SK-N-SH treated with all-trans-retinoic acid at 6 μM for 48 hours (cell line): ENCODE results near the gene PIK3R3.

Source experiments
- ATAC-seq: fragments of 200-7000 bp; cut with Tn5 transposase; 3 replicates; pipeline ENCODE4 v1.9.1; 2020; ENCODE audit warnings: mild to moderate bottlenecking, moderate library complexity
- ARNTL ChIP-seq: fragments of 450-650 bp; formaldehyde crosslinking; IDR thresholded peaks from 2 replicates; pipeline ENCODE4 v1.5.0; 2020; ENCODE audit warnings: low read depth, mild to moderate bottlenecking, moderate library complexity, borderline replicate concordance
- BACH2 ChIP-seq: fragments of 250-450 bp; sonication (Bioruptor Pico); IDR thresholded peaks from 2 replicates; pipeline ENCODE4 v1.9.0; 2021; ENCODE audit warnings: mild to moderate bottlenecking, borderline replicate concordance
- CSDC2 ChIP-seq: fragments of 250-450 bp; sonication (Bioruptor Pico); IDR thresholded peaks from 2 replicates; pipeline ENCODE4 v1.5.0; 2020; ENCODE audit warnings: mild to moderate bottlenecking, moderate library complexity
- CSRNP3 ChIP-seq: fragments of 250-450 bp; sonication (Bioruptor Pico); IDR thresholded peaks from 2 replicates; pipeline ENCODE4 v1.5.1; 2021; ENCODE audit warnings: mild to moderate bottlenecking, moderate library complexity
- ESRRG ChIP-seq: fragments of 250-450 bp; sonication (Bioruptor Pico); IDR thresholded peaks from 2 replicates; pipeline ENCODE4 v1.6.1; 2021; ENCODE audit warnings: mild to moderate bottlenecking
- GLIS3 ChIP-seq: fragments of 250-450 bp; sonication (Bioruptor Pico); IDR thresholded peaks from 2 replicates; pipeline ENCODE4 v1.5.0; 2020; ENCODE audit warnings: mild to moderate bottlenecking, moderate library complexity
- ISL1 ChIP-seq: fragments of 250-450 bp; sonication (Bioruptor Pico); IDR thresholded peaks from 2 replicates; pipeline ENCODE4 v2.1.2; 2022; ENCODE audit warnings: mild to moderate bottlenecking, moderate library complexity
- OSR1 ChIP-seq: fragments of 250-450 bp; sonication (Bioruptor Pico); IDR thresholded peaks from 2 replicates; pipeline ENCODE4 v1.8.0; 2022; ENCODE audit warnings: moderate library complexity, mild to moderate bottlenecking, inconsistent platforms
- POU6F1 ChIP-seq: fragments of 250-450 bp; sonication (Bioruptor Pico); IDR thresholded peaks from 2 replicates; pipeline ENCODE4 v1.8.0; 2021; ENCODE audit warnings: low read depth, mild to moderate bottlenecking, moderate library complexity, borderline replicate concordance
- PPARA ChIP-seq: fragments of 250-450 bp; sonication (Bioruptor Pico); IDR thresholded peaks from 2 replicates; pipeline ENCODE4 v1.5.0; 2020; ENCODE audit warnings: mild to moderate bottlenecking, borderline replicate concordance
- RARB ChIP-seq: fragments of 250-450 bp; sonication (Bioruptor Pico); IDR thresholded peaks from 2 replicates; pipeline ENCODE4 v1.8.0; 2021; ENCODE audit warnings: mild to moderate bottlenecking, moderate library complexity
- SNAI2 ChIP-seq: fragments of 250-450 bp; sonication (Bioruptor Pico); IDR thresholded peaks from 2 replicates; pipeline ENCODE4 v1.5.0; 2020; ENCODE audit warnings: mild to moderate bottlenecking, moderate library complexity
- TCF4 ChIP-seq: fragments of 250-450 bp; sonication (Bioruptor Pico); IDR thresholded peaks from 2 replicates; pipeline ENCODE4 v1.8.0; 2021; ENCODE audit warnings: mild to moderate bottlenecking, moderate library complexity, borderline replicate concordance
- TOX ChIP-seq: fragments of 250-450 bp; sonication (Bioruptor Pico); IDR thresholded peaks from 2 replicates; pipeline ENCODE4 v1.8.0; 2021; ENCODE audit warnings: mild to moderate bottlenecking, moderate library complexity, borderline replicate concordance
- TSHZ2 ChIP-seq: fragments of 250-450 bp; sonication (Bioruptor Pico); IDR thresholded peaks from 2 replicates; pipeline ENCODE4 v1.5.0; 2020; ENCODE audit warnings: mild to moderate bottlenecking, moderate library complexity
- ZC3H10 ChIP-seq: fragments of 250-450 bp; sonication (Bioruptor Pico); IDR thresholded peaks from 2 replicates; pipeline ENCODE4 v1.5.1; 2021; ENCODE audit warnings: mild to moderate bottlenecking, moderate library complexity
- ZFP30 ChIP-seq: fragments of 450-650 bp; formaldehyde crosslinking; IDR thresholded peaks from 2 replicates; pipeline ENCODE4 v1.5.0; 2022; ENCODE audit warnings: mild to moderate bottlenecking, moderate library complexity
- ZNF565 ChIP-seq: fragments of 450-650 bp; formaldehyde crosslinking; conservative IDR thresholded peaks from 2 replicates; pipeline ENCODE4 v1.5.0; 2020; ENCODE audit warnings: low read depth, mild to moderate bottlenecking, moderate library complexity
- ZNF70 ChIP-seq: fragments of 450-650 bp; formaldehyde crosslinking; IDR thresholded peaks from 2 replicates; pipeline ENCODE4 v1.5.0; 2020; ENCODE audit warnings: mild to moderate bottlenecking, moderate library complexity
- ZNF8 ChIP-seq: fragments of 450-650 bp; formaldehyde crosslinking; IDR thresholded peaks from 2 replicates; pipeline ENCODE4 v1.5.0; 2020; ENCODE audit warnings: mild to moderate bottlenecking, moderate library complexity

PIK3R3 gene

GRCh38 chr1:46012236-46012635 is 120.2 kb downstream of the PIK3R3 start (continued):
- no peak for TF ChIP-seq TSHZ2 (CRISPR knock-in tag)
- no peak for TF ChIP-seq POU6F1

DNA sequence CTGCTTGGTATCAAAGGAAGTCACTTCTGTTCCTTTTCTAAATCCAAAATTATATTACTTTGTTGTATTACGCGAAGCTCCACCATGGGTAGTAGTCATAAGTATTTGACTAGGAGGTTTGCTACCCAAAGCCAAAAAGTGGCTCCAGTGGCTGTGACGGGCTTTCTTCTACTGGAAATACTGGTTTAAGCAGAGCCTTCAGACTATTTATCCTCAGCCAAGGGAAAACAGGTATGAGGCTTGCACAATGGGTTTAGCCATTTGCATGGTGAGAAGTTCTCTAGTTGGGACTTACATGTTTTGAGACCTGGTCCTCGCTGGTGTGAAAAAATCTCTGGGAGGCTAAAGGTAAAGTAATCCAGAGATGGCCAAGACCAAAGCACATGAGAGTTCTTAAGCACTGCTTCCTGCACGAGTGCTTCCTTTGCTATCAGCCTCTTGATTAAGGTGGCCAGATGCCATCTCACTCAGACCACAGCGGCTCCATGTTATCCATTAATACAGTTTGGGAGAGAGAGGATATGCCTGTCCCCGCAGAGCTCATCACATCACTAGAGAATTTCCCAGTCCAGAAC is 121.2 kb downstream of the PIK3R3 start:
- TF ChIP-seq SNAI2 (CRISPR knock-in tag) (no peak), ZNF565 (CRISPR knock-in tag) (no peak), CSRNP3 (CRISPR knock-in tag) (no peak), ZNF8 (CRISPR knock-in tag) (no peak), GLIS3 (no peak), ARNTL (CRISPR knock-in tag) (no peak), CSDC2 (CRISPR knock-in tag) (no peak)
- no peak for ATAC-seq

DNA sequence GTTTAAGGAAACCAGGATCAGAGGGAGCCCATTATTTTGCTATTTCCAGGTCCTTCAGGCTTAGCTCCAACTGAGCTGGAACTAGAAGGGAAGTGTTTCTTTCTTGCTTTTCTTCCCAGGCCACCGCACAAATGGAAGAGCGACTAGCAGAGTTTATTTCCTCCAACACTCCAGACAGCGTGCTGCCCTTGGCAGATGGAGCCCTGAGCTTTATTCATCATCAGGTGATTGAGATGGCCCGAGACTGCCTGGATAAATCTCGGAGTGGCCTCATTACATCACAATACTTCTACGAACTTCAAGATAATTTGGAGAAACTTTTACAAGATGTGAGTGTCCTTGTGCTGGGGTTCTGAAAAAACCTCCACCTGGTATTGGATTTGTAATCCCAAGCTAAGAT is 121.8 kb downstream of the PIK3R3 start:
- no peak for ATAC-seq

GRCh38 chr1:46008585-46008984 is 123.8 kb downstream of the PIK3R3 start:
- ATAC-seq, result no peak
- TF ChIP-seq ZNF70 (no peak), OSR1 (CRISPR knock-in tag) (no peak), BACH2 (CRISPR knock-in tag) (no peak), ZC3H10 (CRISPR knock-in tag) (no peak), ISL1 (CRISPR knock-in tag) (no peak), ZFP30 (CRISPR knock-in tag) (no peak), CSDC2 (CRISPR knock-in tag) (no peak), TOX (no peak)

More for the DNA sequence above, 121.8 kb downstream of the PIK3R3 start:
- TF ChIP-seq CSRNP3 (CRISPR knock-in tag) (no peak), POU6F1 (no peak), ISL1 (CRISPR knock-in tag) (no peak), ZNF565 (CRISPR knock-in tag) (no peak)

DNA sequence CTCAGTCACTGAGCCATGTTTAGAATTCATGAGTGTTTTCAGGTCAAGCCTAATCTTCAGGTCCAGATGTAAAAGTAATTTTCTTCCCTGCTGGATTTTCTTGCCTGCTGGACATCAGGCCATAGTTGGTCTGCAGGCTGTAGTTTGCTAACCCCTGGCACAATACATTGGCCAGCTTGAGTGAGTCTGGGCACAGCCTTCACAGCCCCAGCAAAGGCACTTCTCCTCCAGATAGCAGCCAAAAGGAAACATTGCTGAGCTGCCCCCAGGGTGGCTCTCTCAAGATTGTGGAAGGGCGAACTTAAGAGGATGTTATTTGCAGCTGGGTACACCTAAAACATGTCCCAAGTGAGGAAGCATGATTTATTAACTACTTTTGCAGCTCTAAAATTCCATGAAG is 126.8 kb downstream of the PIK3R3 start:
- ATAC-seq, result no peak
- no peak for TF ChIP-seq POU6F1
- TF ChIP-seq ESRRG, result no peak
- TF ChIP-seq PPARA (CRISPR knock-in tag), result no peak
- TF ChIP-seq TCF4 (CRISPR knock-in tag), result no peak
- no peak for TF ChIP-seq ZC3H10 (CRISPR knock-in tag)
- no peak for TF ChIP-seq RARB (CRISPR knock-in tag)
